Measurements from ENCODE around the gene PSD2. TPM values are rescaled to one million over a fixed set of nuclear protein-coding genes. Genes with fewer than 3 reads are reported as not detected.

The PSD2 gene
- total RNA-seq, 1 experiment from 2014 or later: 0.79 TPM

- ChIA-PET POLR2A (no interaction called here), CTCF (no interaction called here)
These were observed 42.2 kb downstream of the PSD2 start for GRCh38 chr5:139837711-139838380.

More at GRCh38 chr5:139837711-139838380, 42.2 kb downstream of the PSD2 start:
- no peaks in the 10 kb centered on the region for H3K79me2 ChIP-seq (ENCODE audit: insufficient read depth, low read length)
- no peak overlapping the region for H3K4me3 ChIP-seq (replicated peaks in 1 of 2; ENCODE audit: low read depth in 1 of 2, low read length in 2 of 2)
- intact Hi-C loops (cut with micrococcal nuclease): no loop called here
- no peak overlapping the region for H2AFZ ChIP-seq (ENCODE audit: low read depth, low read length, poor library complexity, severe bottlenecking)
- H3K9me3 ChIP-seq (ENCODE audit: control insufficient read depth in 1 of 2, insufficient read depth in 1 of 2, low read depth in 1 of 2, low read length in 2 of 2): no peaks in the 10 kb centered on the region
- H3K4me1 ChIP-seq (ENCODE audit: control insufficient read depth in 1 of 2, insufficient read depth in 2 of 2, low read length in 2 of 2): peaks cover 0 to 8% of the 10 kb centered on the region in 2 experiments; a peak in 1 of 4 replicates
- H3K9ac ChIP-seq (ENCODE audit: low read length): no peak overlapping the region
- peaks cover 18% of the 10 kb centered on the region; the same call in 1 of the 2 replicates for H3K27me3 ChIP-seq (ENCODE audit: insufficient read depth, low read length)
- DNase-seq (ENCODE audit: low read depth, low spot score) (no peak), ATAC-seq (no peak)
- H3K27ac ChIP-seq (ENCODE audit: low read depth, low read length): no peak overlapping the region
- no peaks in the 10 kb centered on the region for H3K36me3 ChIP-seq (ENCODE audit: control insufficient read depth in 1 of 2, insufficient read depth in 2 of 2, low read length in 2 of 2)
- H3K9me2 ChIP-seq (ENCODE audit: insufficient read depth): no peaks in the 10 kb centered on the region
- BruUV-seq (replicated peaks): no TSS peak
- no peak for TF ChIP-seq EZH2 (IDR thresholded peaks at IDR 0.05)
- TF ChIP-seq, protein P1, sequence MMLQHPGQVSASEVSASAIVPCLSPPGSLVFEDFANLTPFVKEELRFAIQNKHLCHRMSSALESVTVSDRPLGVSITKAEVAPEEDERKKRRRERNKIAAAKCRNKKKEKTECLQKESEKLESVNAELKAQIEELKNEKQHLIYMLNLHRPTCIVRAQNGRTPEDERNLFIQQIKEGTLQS (IDR thresholded peaks at IDR 0.05): no peak
- TF ChIP-seq, protein P2, sequence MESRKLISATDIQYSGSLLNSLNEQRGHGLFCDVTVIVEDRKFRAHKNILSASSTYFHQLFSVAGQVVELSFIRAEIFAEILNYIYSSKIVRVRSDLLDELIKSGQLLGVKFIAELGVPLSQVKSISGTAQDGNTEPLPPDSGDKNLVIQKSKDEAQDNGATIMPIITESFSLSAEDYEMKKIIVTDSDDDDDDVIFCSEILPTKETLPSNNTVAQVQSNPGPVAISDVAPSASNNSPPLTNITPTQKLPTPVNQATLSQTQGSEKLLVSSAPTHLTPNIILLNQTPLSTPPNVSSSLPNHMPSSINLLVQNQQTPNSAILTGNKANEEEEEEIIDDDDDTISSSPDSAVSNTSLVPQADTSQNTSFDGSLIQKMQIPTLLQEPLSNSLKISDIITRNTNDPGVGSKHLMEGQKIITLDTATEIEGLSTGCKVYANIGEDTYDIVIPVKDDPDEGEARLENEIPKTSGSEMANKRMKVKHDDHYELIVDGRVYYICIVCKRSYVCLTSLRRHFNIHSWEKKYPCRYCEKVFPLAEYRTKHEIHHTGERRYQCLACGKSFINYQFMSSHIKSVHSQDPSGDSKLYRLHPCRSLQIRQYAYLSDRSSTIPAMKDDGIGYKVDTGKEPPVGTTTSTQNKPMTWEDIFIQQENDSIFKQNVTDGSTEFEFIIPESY (IDR thresholded peaks at IDR 0.05; ENCODE audit: extremely low read depth, insufficient replicate concordance, low read length): no peak
- no peak for TF ChIP-seq CEBPB (IDR thresholded peaks at IDR 0.05; ENCODE audit: low read depth)
- TF ChIP-seq SIN3A (IDR thresholded peaks at IDR 0.05; ENCODE audit: low read depth): no peak
- TF ChIP-seq SRF (IDR thresholded peaks at IDR 0.05; ENCODE audit: low read depth): no peak
- no peak for TF ChIP-seq CBX3 (IDR thresholded peaks at IDR 0.05; ENCODE audit: low read depth)
- TF ChIP-seq ZNF274 (IDR thresholded peaks at IDR 0.05; ENCODE audit: low read depth, low read length): no peak
- TF ChIP-seq ELF1 (IDR thresholded peaks at IDR 0.05; ENCODE audit: borderline replicate concordance, low read depth): no peak
- TF ChIP-seq, protein P3, sequence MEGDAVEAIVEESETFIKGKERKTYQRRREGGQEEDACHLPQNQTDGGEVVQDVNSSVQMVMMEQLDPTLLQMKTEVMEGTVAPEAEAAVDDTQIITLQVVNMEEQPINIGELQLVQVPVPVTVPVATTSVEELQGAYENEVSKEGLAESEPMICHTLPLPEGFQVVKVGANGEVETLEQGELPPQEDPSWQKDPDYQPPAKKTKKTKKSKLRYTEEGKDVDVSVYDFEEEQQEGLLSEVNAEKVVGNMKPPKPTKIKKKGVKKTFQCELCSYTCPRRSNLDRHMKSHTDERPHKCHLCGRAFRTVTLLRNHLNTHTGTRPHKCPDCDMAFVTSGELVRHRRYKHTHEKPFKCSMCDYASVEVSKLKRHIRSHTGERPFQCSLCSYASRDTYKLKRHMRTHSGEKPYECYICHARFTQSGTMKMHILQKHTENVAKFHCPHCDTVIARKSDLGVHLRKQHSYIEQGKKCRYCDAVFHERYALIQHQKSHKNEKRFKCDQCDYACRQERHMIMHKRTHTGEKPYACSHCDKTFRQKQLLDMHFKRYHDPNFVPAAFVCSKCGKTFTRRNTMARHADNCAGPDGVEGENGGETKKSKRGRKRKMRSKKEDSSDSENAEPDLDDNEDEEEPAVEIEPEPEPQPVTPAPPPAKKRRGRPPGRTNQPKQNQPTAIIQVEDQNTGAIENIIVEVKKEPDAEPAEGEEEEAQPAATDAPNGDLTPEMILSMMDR (IDR thresholded peaks at IDR 0.05 in 2 of 3, conservative IDR thresholded peaks at IDR 0.05 in 1 of 3; ENCODE audit: borderline replicate concordance in 1 of 3, insufficient read depth in 1 of 3, low read depth in 2 of 3, low read length in 2 of 3): no peak
- no peak for TF ChIP-seq EGR1 (IDR thresholded peaks at IDR 0.05; ENCODE audit: low read depth)
- TF ChIP-seq TCF7L2 (IDR thresholded peaks at IDR 0.05; ENCODE audit: borderline replicate concordance, extremely low read depth, insufficient read depth, insufficient read length): no peak
- TF ChIP-seq SP1 (IDR thresholded peaks at IDR 0.05; ENCODE audit: low read depth): no peak
- no peak for TF ChIP-seq ZFX (IDR thresholded peaks at IDR 0.05)
- no peak for TF ChIP-seq REST (IDR thresholded peaks at IDR 0.05; ENCODE audit: low read depth)
- no peak for TF ChIP-seq RAD21 (IDR thresholded peaks at IDR 0.05; ENCODE audit: low read depth)
- TF ChIP-seq POLR2A (IDR thresholded peaks at IDR 0.05; ENCODE audit: borderline replicate concordance, extremely low read depth, insufficient read depth, insufficient read length): no peak
- H3K4me2 ChIP-seq (ENCODE audit: low read length): peak overlapping the region; percentile 12; the same call in 1 of the 2 replicates
- RAD21 ChIA-PET (ENCODE audit: low non-redundant PET in 1 of 2, low total read pairs in 2 of 2, uncharacterized antibody in 2 of 2, unreplicated experiment in 2 of 2): no interaction called here
- H4K20me1 ChIP-seq (ENCODE audit: insufficient read depth): no peaks in the 10 kb centered on the region
